GM19468 (cell line): ENCODE results near the gene DGKG.

Experiments used
- ATAC-seq: cut with Tn5 transposase; IDR thresholded peaks from one replicate; pipeline ENCODE4 v1.9.1; 2021; ENCODE audit warnings: mild to moderate bottlenecking, moderate library complexity, moderate number of reproducible peaks; ENCODE audit not compliant: unreplicated experiment; ENCODE audit errors: extremely low read depth

The DGKG gene

DNA sequence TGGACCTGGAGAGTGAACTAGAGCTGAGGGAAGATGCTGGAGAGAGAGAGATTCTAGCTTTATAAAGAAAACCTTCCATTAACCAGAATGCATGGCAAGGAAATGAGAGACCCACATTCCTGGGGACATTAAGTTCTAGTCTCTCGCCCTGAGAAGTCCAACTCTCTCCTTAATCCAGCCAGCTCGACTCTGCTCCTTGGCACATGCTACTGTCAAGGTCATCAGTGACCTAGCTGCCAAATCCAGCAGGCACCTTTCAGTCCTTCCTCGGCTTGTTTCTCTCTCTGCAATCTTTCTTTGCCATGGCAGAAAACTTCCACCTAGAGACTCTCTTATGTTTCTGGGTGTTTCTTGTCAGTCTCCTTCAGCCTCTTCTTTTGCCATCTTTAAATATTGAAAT lies 40.3 kb downstream of the DGKG start:
- no peak for ATAC-seq

DNA sequence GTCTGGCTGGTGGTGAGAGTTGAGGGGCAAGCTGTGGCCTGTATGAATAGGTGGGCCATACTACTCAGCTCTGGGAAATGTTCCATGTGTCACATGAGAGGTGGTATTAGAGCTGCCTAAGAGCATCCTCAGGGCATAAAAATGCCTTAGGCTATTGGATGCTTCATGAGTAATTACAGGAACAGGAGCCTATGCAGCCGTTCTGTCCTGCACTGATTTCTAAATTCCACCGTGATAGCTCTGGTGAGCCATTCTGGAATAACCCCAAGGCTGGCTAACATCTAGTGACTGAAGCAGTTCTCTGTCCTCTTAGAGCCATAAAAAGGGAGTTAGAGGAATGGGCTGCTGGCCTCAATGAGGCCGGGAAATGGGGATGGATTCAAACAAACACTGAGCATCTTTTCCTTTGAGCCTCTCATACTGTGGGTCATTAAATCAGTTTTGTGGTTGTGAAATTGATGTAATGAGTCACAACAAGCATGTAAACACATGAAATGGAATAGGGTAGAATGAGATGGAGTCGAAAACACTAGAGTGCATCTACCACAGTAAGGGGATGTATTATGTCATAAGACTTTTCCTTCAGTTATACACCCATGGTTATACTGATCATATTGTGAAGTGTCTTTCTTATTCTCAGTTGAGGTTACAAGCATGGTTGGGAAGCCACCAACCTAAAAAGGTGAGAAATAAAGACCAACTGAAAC lies 41.0 kb downstream of the DGKG start:
- no peak for ATAC-seq

GRCh38 chr3:186319945-186320344 lies 42.1 kb downstream of the DGKG start:
- no peak for ATAC-seq

GRCh38 chr3:186318135-186318534 lies 43.9 kb downstream of the DGKG start:
- ATAC-seq = no peak

- ATAC-seq = no peak
Measured at GRCh38 chr3:186317478-186317877, 44.6 kb downstream of the DGKG start.

DNA sequence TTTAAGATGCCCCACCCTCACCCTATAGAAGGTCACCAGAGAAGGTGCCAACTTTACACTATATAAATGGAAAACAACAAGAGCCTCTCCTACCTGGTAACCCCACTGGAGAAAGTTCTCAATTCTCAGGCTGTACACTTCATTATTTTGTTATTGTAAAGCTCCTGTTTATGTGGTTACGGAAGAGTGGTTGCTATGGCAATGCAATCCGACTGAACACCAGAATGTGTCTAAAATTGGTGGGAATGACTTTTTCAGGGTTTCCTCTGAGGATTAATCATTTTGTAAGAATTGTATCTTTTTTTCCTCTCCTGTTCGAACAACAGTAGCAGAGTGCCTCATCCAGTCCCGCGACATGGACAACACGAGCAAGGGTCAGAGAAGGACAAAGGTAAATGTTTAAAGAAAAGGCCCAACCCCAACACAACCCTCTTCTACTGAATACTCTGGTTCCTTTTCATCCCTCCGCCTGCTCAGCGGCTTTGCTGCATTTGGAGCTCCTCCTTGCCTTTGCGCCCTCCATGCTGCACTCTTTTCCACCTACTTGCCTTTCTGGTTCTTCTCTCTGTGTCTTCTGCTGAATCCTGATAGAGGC lies 45.3 kb downstream of the DGKG start:
- no peak for ATAC-seq

- ATAC-seq = no peak
Measured at GRCh38 chr3:186315581-186316354, 46.3 kb downstream of the DGKG start.

- ATAC-seq = no peak
Measured at GRCh38 chr3:186314896-186315295, 47.1 kb downstream of the DGKG start.

DNA sequence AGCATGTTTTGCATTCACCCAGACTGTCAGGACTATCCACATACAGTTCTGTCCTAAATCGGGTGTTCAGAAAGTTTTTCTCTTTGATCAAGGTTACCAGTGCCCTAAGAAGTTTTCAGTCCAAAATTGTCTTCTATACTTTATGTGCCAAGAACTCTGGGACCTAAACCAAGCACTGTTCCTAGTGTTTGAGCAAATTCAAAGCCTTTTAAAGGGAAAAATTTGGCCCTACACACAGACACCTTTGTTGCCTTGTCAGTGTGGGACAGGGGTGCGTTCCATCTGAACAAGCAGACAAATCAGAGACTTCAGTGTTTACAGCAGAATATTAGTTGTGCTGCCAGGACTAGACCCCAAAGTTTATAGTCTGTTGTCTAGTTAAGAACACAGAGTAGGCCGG lies 50.6 kb downstream of the DGKG start:
- ATAC-seq = no peak

- no peak for ATAC-seq
Measured at GRCh38 chr3:186308549-186308948, 53.5 kb downstream of the DGKG start.

- ATAC-seq = no peak
Measured at GRCh38 chr3:186307594-186308221, 54.3 kb downstream of the DGKG start.

- ATAC-seq = no peak
Measured at GRCh38 chr3:186305286-186305685, 56.7 kb downstream of the DGKG start.

GRCh38 chr3:186303965-186304364 lies 58.1 kb downstream of the DGKG start:
- ATAC-seq = no peak

DNA sequence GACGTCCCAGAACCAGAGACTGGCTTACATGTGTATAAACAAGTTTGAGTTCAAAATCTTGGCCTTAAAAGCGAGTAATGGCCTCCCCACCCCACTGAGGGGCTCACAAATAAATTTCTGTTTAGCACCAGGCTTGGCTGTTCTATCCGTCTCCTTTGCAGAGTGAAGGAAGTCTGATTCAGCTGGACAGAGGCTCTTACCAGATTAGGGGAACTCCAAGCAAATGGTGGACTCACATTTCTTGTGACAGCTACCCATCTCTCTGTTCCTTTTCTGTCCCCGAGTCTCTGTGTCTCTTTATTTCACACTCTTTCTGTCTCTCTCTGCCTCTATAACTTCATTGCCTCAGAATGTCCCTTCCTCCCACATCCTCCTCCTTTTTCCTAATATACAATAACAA lies 62.7 kb downstream of the DGKG start:
- ATAC-seq = no peak

GRCh38 chr3:186298876-186299275 lies 63.2 kb downstream of the DGKG start:
- no peak for ATAC-seq

DNA sequence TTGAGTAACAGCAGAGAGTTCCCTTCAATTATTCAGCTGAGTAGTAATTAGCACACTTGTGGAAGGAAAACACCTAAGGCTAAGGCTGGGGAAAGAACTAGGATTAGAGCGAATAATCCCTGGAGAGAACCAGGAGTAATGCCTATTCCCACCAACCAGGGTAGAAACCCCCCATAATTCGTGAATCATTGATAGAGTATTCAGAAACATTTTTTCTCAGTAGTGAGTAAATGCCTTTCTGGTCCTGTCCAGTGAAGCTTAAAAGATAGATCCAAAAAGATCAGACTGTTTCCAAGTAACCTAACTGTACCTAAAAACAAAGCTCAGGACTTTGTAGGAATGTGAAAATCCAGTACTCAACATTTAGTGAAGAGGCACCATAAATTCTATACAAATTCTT lies 71.2 kb downstream of the DGKG start:
- ATAC-seq = no peak

DNA sequence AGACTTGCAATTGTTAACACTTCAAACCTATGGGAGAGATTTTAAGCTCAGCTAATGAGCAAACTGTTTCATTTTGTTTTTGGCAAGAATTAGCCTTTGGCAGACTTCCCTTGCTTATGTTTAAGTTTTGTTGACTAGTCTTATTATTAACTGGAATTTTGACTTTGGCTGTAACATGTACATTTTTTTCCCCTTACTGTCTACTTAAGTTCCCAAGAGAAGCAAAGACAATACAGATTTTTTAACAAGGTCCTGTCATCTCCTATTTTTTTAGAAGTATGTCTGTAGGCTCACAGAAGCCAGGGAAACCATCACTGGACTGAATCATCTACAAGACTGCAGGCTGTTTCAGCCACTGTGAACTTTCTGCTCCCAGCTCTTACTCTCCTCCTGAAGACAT lies 74.3 kb downstream of the DGKG start:
- ATAC-seq = no peak

DNA sequence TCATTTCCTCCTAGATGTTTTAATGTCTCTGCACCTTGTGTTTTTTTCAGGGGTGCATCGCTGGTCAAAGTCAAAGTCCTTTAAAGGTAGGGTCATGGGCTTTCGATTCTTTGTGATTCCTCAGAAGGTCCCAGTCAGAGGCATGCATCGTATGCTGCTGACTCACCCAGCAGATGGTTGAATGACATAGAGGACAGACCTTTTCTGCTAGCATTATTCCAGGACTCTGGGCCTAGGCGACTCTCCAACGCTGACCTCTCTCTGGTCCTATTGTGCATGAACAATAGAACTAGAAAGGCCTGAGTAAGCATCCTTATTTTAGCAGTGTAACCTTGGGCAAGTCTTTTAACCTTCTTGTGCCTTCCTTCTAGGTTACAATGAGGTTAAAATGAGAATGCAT lies 75.9 kb downstream of the DGKG start:
- no peak for ATAC-seq

GRCh38 chr3:186284661-186285060 lies 77.4 kb downstream of the DGKG start:
- no peak for ATAC-seq

GRCh38 chr3:186284349-186284652 lies 77.7 kb downstream of the DGKG start:
- ATAC-seq = no peak

- ATAC-seq = no peak
Measured at GRCh38 chr3:186283651-186284348, 78.2 kb downstream of the DGKG start.
